Nephron (organoid): ENCODE data around the gene GLA.

Experiments
- H3K27ac Mint-ChIP-seq, 3 experiments: 2 replicates each; pipeline ENCODE4 v1.8.0; 2020; ENCODE audit warnings: mixed read lengths in 3 of 3, mild to moderate bottlenecking in 2 of 3, moderate library complexity in 1 of 3
- H3K27me3 Mint-ChIP-seq: 2 replicates; pipeline ENCODE4 v1.8.0; 2021; ENCODE audit warnings: low read depth, mild to moderate bottlenecking, moderate library complexity, mixed read lengths
- H3K36me3 Mint-ChIP-seq: 2 replicates; pipeline ENCODE4 v1.8.0; 2020; ENCODE audit warnings: low read depth, mixed read lengths
- H3K4me1 Mint-ChIP-seq: 2 replicates; pipeline ENCODE4 v1.8.0; 2020; ENCODE audit warnings: mixed read lengths
- H3K4me3 Mint-ChIP-seq, 3 experiments: 2 replicates each; pipeline ENCODE4 v1.8.0; 2020; ENCODE audit warnings: mild to moderate bottlenecking in 3 of 3, mixed read lengths in 3 of 3, moderate library complexity in 2 of 3
- H3K9me3 Mint-ChIP-seq: 2 replicates; pipeline ENCODE4 v1.8.0; 2020; ENCODE audit warnings: mixed read lengths
- CTCF ChIP-seq, 3 experiments: fragments of 200-600 bp; sonication (generic); IDR thresholded peaks; one replicate each; pipeline ENCODE4 v1.5.0; 2021; ENCODE audit warnings: antibody characterized with exemption in 3 of 3; ENCODE audit not compliant: unreplicated experiment in 3 of 3

GLA gene

DNA sequence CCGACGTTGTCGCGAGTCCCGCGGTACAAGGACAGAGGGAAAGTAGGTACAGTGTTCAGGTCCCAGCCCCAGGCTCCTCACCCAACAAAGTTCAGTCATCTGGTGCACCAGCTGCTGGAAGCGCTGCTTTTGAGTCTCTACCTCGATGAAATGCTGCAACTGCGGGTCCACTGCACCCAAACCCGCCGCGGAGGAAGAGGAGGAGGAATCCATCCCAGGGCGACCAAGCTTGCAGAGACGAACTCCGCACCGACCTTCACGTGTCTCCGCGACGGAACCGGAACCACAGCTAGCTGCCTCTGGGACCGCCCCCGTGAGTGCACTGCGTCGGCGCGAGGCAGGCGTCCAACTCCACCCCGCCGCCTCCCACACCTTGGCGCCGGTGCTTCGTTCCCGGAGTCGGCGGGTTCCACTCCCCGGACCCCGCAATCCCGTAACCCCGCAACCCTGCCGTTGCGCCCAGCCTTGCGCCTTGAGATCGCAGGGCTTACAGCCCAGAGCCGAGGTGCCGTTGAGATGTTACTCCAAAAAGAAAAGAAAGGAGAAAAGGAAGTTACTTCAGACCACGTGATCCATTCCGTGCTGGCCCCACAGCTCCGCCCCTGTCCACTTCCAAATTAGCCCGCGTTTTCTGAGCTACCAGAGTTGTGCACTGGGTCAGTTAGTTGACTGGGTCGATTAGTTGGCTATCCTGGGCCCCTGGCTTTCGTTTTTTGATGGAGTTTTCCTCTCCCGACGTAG, 59.1 kb downstream of the GLA start, which contains the start of gene TIMM8A:
TSS of gene TIMM8A (minus strand) at position 291 of the 741 bp plus-strand sequence. CDS start at position 213, 78 bp downstream.
- Mint-ChIP-seq H3K36me3 (peaks cover 11% of the 10 kb centered on the region), H3K9me3 (peaks cover 7% of the 10 kb centered on the region), H3K27ac (peak within 1 kb of the TSS; percentile 84 to 91 (median 88)), H3K4me3 (peak within 1 kb of the TSS; percentile 89 to 92 (median 92)), H3K27me3 (no peaks in the 10 kb centered on the region), H3K4me1 (peaks cover 7% of the 10 kb centered on the region)
- no peak for TF ChIP-seq CTCF (IDR thresholded peaks at IDR 0.05; ENCODE audit: unreplicated experiment in 3 of 3)

DNA sequence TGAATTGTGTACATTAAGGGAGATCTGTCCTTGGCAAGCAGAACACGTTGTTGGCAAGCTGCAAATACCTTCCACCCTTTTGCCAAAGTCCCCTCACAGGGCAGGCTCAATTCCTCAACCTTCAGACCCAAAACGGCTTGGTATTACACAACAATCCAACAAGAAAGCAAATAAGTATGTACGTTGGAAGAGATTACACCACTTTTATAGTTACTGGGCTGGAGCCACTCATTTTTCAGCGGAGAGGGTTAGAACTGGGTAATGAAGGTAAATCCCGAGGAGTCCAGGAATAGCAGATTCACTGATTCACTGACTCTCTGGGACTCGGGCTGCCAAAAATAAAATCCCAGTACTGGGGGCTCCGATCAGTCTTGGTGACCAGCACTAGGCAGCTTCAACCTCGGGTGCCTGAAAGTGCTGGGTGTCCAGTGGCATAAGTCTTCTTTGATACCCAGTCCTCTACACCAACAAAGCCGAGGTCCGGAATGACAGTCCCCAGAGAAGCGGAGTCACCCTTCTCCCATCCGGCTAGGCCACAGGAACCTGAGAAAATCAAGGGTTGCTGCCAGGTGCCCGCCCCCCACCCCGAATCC, 59.8 kb downstream of the GLA start:
- TF ChIP-seq CTCF (IDR thresholded peaks at IDR 0.05; ENCODE audit: unreplicated experiment in 3 of 3): no peak
- H3K27me3 Mint-ChIP-seq: no peaks in the 10 kb centered on the region
- H3K27ac Mint-ChIP-seq: peak overlapping the region; percentile 84 to 91 (median 88)
- peaks cover 4% of the 10 kb centered on the region for H3K9me3 Mint-ChIP-seq
- H3K4me3 Mint-ChIP-seq: peak overlapping the region; percentile 89 to 92 (median 92)
- H3K36me3 Mint-ChIP-seq: peaks cover 11% of the 10 kb centered on the region
- peaks cover 7% of the 10 kb centered on the region for H3K4me1 Mint-ChIP-seq
